IMR-90 (cell line): ENCODE measurements around the gene SLC4A8. TPM values are rescaled to one million over a fixed set of nuclear protein-coding genes. Genes with fewer than 3 reads are reported as not detected.

Source experiments
- ATAC-seq: fragments of 200-7000 bp; cut with Tn5 transposase; 2 replicates; pipeline ENCODE4 v1.9.1; 2020; ENCODE audit warnings: low read depth, mild to moderate bottlenecking, moderate library complexity
- BruUV-seq: library from RNA; stranded (reverse); fragments of 400-500 nt; replicated peaks from 2 replicates; lab custom pipeline; 2021; lab: Mats Ljungman, UMichigan
- CTCF ChIA-PET: fragments of 300-600 bp; formaldehyde crosslinking; extraction: SDS; loops from one replicate; lab custom pipeline; 2021; ENCODE audit warnings: antibody characterized with exemption; lab: Yijun Ruan, JAX
- POLR2A ChIA-PET: fragments of 300-600 bp; sonication (Branson Sonifier 250); formaldehyde crosslinking; loops from one replicate; lab custom pipeline; 2022; ENCODE audit warnings: antibody characterized with exemption; ENCODE audit not compliant: unreplicated experiment; lab: Charles Lee
- DNase-seq: peaks from one replicate; pipeline ENCODE4 v3.0.0; 2013
- H2AFZ ChIP-seq: replicated peaks from 2 replicates; pipeline ENCODE3; 2013; ENCODE audit warnings: low read length, mild to moderate bottlenecking; ENCODE audit not compliant: poor library complexity
- H2AK5ac ChIP-seq: 2 replicates; pipeline ENCODE4 v1.6.1; 2013; ENCODE audit warnings: low read depth, low read length, inconsistent platforms
- H2AK9ac ChIP-seq: replicated peaks from 2 replicates; pipeline ENCODE3; 2013; ENCODE audit warnings: mild to moderate bottlenecking, low read depth, low read length, moderate library complexity; ENCODE audit not compliant: poor library complexity
- H2BK120ac ChIP-seq: 2 replicates; pipeline ENCODE4 v1.6.1; 2013; ENCODE audit warnings: low read depth, low read length, inconsistent platforms
- H2BK15ac ChIP-seq: 3 replicates; pipeline ENCODE4 v1.6.1; 2013; ENCODE audit warnings: low read depth, low read length, inconsistent platforms
- H2BK20ac ChIP-seq: 2 replicates; pipeline ENCODE4 v1.6.1; 2013; ENCODE audit warnings: low read depth, mild to moderate bottlenecking, inconsistent platforms, low read length, moderate library complexity
- H2BK5ac ChIP-seq: 2 replicates; pipeline ENCODE4 v1.6.1; 2013; ENCODE audit warnings: mild to moderate bottlenecking, low read depth, low read length, inconsistent platforms; ENCODE audit not compliant: poor library complexity, severe bottlenecking
- H3K14ac ChIP-seq: replicated peaks from 2 replicates; pipeline ENCODE4 v1.6.1; 2013; ENCODE audit warnings: low read depth, low read length, inconsistent platforms
- H3K18ac ChIP-seq: 2 replicates; pipeline ENCODE4 v1.6.1; 2013; ENCODE audit warnings: low read depth, low read length, control low read depth
- H3K23ac ChIP-seq: 2 replicates; pipeline ENCODE4 v1.6.1; 2013; ENCODE audit warnings: low read depth, low read length, inconsistent platforms
- H3K27ac ChIP-seq: 2 replicates; pipeline ENCODE4 v1.5.1; 2013; ENCODE audit warnings: mild to moderate bottlenecking, control low read depth, low read length; ENCODE audit not compliant: insufficient read depth
- H3K27me3 ChIP-seq: 2 replicates; pipeline ENCODE4 v1.6.1; 2013; ENCODE audit warnings: low read length; ENCODE audit not compliant: control insufficient read depth, insufficient read depth
- H3K36me3 ChIP-seq: 2 replicates; pipeline ENCODE4 v1.6.1; 2013; ENCODE audit warnings: low read length, mixed read lengths; ENCODE audit not compliant: control insufficient read depth, insufficient read depth
- H3K4ac ChIP-seq: 2 replicates; pipeline ENCODE4 v1.6.1; 2013; ENCODE audit warnings: low read depth, low read length, inconsistent platforms
- H3K4me1 ChIP-seq: 2 replicates; pipeline ENCODE4 v1.6.1; 2013; ENCODE audit warnings: low read length, mixed read lengths; ENCODE audit not compliant: control insufficient read depth, insufficient read depth
- H3K4me2 ChIP-seq: 2 replicates; pipeline ENCODE4 v1.6.1; 2013; ENCODE audit warnings: low read depth, mild to moderate bottlenecking, control low read depth, low read length, moderate library complexity
- H3K4me3 ChIP-seq: 2 replicates; pipeline ENCODE4 v1.5.1; 2013; ENCODE audit warnings: low read depth, mild to moderate bottlenecking, control low read depth, low read length, moderate library complexity; ENCODE audit not compliant: insufficient read depth
- H3K56ac ChIP-seq: 2 replicates; pipeline ENCODE4 v1.6.1; 2013; ENCODE audit warnings: low read length, inconsistent platforms; ENCODE audit not compliant: insufficient read depth; ENCODE audit errors: extremely low read depth
- H3K79me1 ChIP-seq, 2 experiments: 2 replicates each; pipeline ENCODE4 v1.6.1; 2013; ENCODE audit warnings: low read length in 2 of 2, inconsistent platforms in 1 of 2, low read depth in 1 of 2
- H3K9ac ChIP-seq: 2 replicates; pipeline ENCODE4 v1.6.1; 2013; ENCODE audit warnings: low read depth, low read length, control low read depth
- H3K9me1 ChIP-seq: 2 replicates; pipeline ENCODE4 v1.6.1; 2013; ENCODE audit warnings: low read length, inconsistent platforms; ENCODE audit not compliant: insufficient read depth
- H3K9me3 ChIP-seq: 2 replicates; pipeline ENCODE4 v1.6.1; 2013; ENCODE audit warnings: low read length; ENCODE audit not compliant: control insufficient read depth, insufficient read depth
- H4K20me1 ChIP-seq: 2 replicates; pipeline ENCODE4 v1.6.1; 2013; ENCODE audit warnings: low read length, inconsistent platforms; ENCODE audit not compliant: insufficient read depth
- H4K5ac ChIP-seq: 2 replicates; pipeline ENCODE4 v1.6.1; 2013; ENCODE audit warnings: mild to moderate bottlenecking, low read depth, low read length, control low read depth
- H4K8ac ChIP-seq, 2 experiments: 2 replicates each; pipeline ENCODE4 v1.6.1; 2013; ENCODE audit warnings: low read depth in 2 of 2, low read length in 2 of 2, control low read depth in 1 of 2, inconsistent platforms in 1 of 2
- H4K91ac ChIP-seq: 2 replicates; pipeline ENCODE4 v1.6.1; 2013; ENCODE audit warnings: low read depth, low read length, inconsistent platforms; ENCODE audit not compliant: insufficient read depth
- BHLHE40 ChIP-seq: fragments of 150-350 bp; IDR thresholded peaks from 2 replicates; pipeline ENCODE4 v1.6.1; 2016; ENCODE audit warnings: mild to moderate bottlenecking, low read depth, low read length
- CEBPB ChIP-seq: IDR thresholded peaks from 2 replicates; pipeline ENCODE4 v1.6.1; 2012; ENCODE audit warnings: low read depth, low read length, improper control_type of control experiment
- FOS ChIP-seq: fragments of 150-350 bp; IDR thresholded peaks from 2 replicates; pipeline ENCODE4 v1.6.1; 2016; ENCODE audit warnings: low read depth, low read length
- MAFK ChIP-seq: IDR thresholded peaks from 2 replicates; pipeline ENCODE4 v1.6.1; 2012; ENCODE audit warnings: low read depth, low read length, improper control_type of control experiment
- MXI1 ChIP-seq: IDR thresholded peaks from 2 replicates; pipeline ENCODE4 v1.6.1; 2012; ENCODE audit warnings: low read depth, mild to moderate bottlenecking, low read length, moderate library complexity, borderline replicate concordance
- RAD21 ChIP-seq: IDR thresholded peaks from 2 replicates; pipeline ENCODE4 v1.6.1; 2012; ENCODE audit warnings: low read length, improper control_type of control experiment
- RCOR1 ChIP-seq: IDR thresholded peaks from 2 replicates; pipeline ENCODE4 v1.6.1; 2012; ENCODE audit warnings: mild to moderate bottlenecking, low read length, improper control_type of control experiment; ENCODE audit not compliant: insufficient replicate concordance
- RFX5 ChIP-seq: IDR thresholded peaks from 2 replicates; pipeline ENCODE4 v1.8.0; 2012; ENCODE audit warnings: low read depth, mild to moderate bottlenecking, low read length, moderate library complexity
- SMC3 ChIP-seq: fragments of 150-350 bp; IDR thresholded peaks from 2 replicates; pipeline ENCODE4 v1.6.1; 2016; ENCODE audit warnings: low read depth, mild to moderate bottlenecking, antibody characterized with exemption, low read length, moderate library complexity
- WGBS, 2 experiments: methylation state at CpG; one replicate each; pipeline versions ENCODE4 v1.1.5 to v1.1.7; 2013; ENCODE audit warnings: missing lambda C conversion rate in 2 of 2; ENCODE audit not compliant: insufficient read length in 1 of 2; ENCODE audit errors: extremely low coverage in 2 of 2; 5-methylcytosine and 5-hydroxymethylcytosine counted together
- dilution Hi-C: fragments of 300-500 bp; cut with HindIII; formaldehyde crosslinking; loops from one replicate; pipeline ENCODE4 v1.14.3; 2018; ENCODE audit warnings: low sequenced_read_pairs; ENCODE audit not compliant: unreplicated experiment
- in situ Hi-C: fragments of 300-500 bp; cut with MboI; formaldehyde crosslinking; loops from 3 replicates; pipeline ENCODE4 v1.14.3; 2019; ENCODE audit warnings: low sequenced_read_pairs, inconsistent platforms, mixed read lengths
- intact Hi-C: fragments of 100-400 bp; cut with micrococcal nuclease; formaldehyde crosslinking; loops from 2 replicates; pipeline ENCODE4 v1.10.0; 2022
- polyA plus RNA-seq, 3 experiments: library from polyadenylated mRNA; depleted of rRNA; stranded (reverse); fragments of >200 nt; gene quantifications; 2 replicates each; pipeline ENCODE4 v1.2.3, GENCODE V29; 2012; ENCODE audit warnings: low replicate concordance in 1 of 3
- total RNA-seq: library from RNA; depleted of rRNA; stranded (reverse); fragments of >200 nt; gene quantifications from 2 replicates; pipeline ENCODE4 v1.2.3, GENCODE V29; 2012
- TF ChIP-seq, protein P1 (sequence below): fragments of 150-350 bp; IDR thresholded peaks from 2 replicates; pipeline ENCODE4 v1.6.1; 2016; ENCODE audit warnings: low read depth, mild to moderate bottlenecking, low read length, moderate library complexity, borderline replicate concordance
- TF ChIP-seq, protein P2 (sequence below): fragments of 150-350 bp; IDR thresholded peaks from 2 replicates; pipeline ENCODE4 v1.6.1; 2017; ENCODE audit warnings: mild to moderate bottlenecking, antibody characterized with exemption, low read length, low read depth

SLC4A8 gene
- total and polyA plus RNA-seq, 2 of the 4 experiments (the other 2 are of a cell fraction), result 3.1 to 5.2 TPM

- Histone ChIP-seq H4K91ac (peak overlapping the region; percentile 71), H2BK20ac (peak overlapping the region; percentile 83; the same call in 1 of the 2 replicates), H2BK120ac (peak overlapping the region; percentile 88), H2BK15ac (peak overlapping the region; percentile 99; the same call in 2 of the 3 replicates), H3K9me3 (no peaks in the 10 kb centered on the region), H3K18ac (peak overlapping the region; percentile 63), H2BK5ac (peak overlapping the region; percentile 80), H3K27me3 (no peaks in the 10 kb centered on the region), H3K79me1 (peaks cover 0 to 18% of the 10 kb centered on the region in 2 experiments; a peak in 2 of 4 replicates), H3K9ac (no peak overlapping the region), H3K36me3 (no peaks in the 10 kb centered on the region), H3K4me2 (no peak overlapping the region), H3K23ac (peak overlapping the region; percentile 57), H3K4me1 (peaks cover 12% of the 10 kb centered on the region), H4K8ac (peak overlapping the region; percentile 69 to 84), H3K4me3 (no peak overlapping the region), H4K5ac (peak overlapping the region; percentile 95), H3K4ac (peak overlapping the region; percentile 81), H4K20me1 (no peaks in the 10 kb centered on the region), H3K14ac (peak overlapping the region; percentile 85), H3K9me1 (peaks cover 11% of the 10 kb centered on the region), H2AFZ (peak overlapping the region; percentile 81), H2AK5ac (peak overlapping the region; percentile 69), H3K56ac (no peak overlapping the region), H3K27ac (peak overlapping the region; percentile 57; the same call in 1 of the 2 replicates), H2AK9ac (no peak overlapping the region)
- CTCF ChIA-PET, result no interaction called here
- intact Hi-C loops (no loop called here), dilution Hi-C loops (no loop called here), in situ Hi-C loops (no loop called here)
- no TSS peak for BruUV-seq
- ATAC-seq, result no peak
- POLR2A ChIA-PET, result no interaction called here
- no peak for TF ChIP-seq RCOR1
- TF ChIP-seq MXI1, result no peak
- no peak for TF ChIP-seq BHLHE40
- TF ChIP-seq RAD21, result no peak
- no peak for TF ChIP-seq MAFK
- TF ChIP-seq, protein P1, sequence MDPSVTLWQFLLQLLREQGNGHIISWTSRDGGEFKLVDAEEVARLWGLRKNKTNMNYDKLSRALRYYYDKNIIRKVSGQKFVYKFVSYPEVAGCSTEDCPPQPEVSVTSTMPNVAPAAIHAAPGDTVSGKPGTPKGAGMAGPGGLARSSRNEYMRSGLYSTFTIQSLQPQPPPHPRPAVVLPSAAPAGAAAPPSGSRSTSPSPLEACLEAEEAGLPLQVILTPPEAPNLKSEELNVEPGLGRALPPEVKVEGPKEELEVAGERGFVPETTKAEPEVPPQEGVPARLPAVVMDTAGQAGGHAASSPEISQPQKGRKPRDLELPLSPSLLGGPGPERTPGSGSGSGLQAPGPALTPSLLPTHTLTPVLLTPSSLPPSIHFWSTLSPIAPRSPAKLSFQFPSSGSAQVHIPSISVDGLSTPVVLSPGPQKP, result no peak
- no peak for TF ChIP-seq CEBPB
- TF ChIP-seq RFX5, result no peak
- no peak for TF ChIP-seq SMC3
- TF ChIP-seq, protein P2, sequence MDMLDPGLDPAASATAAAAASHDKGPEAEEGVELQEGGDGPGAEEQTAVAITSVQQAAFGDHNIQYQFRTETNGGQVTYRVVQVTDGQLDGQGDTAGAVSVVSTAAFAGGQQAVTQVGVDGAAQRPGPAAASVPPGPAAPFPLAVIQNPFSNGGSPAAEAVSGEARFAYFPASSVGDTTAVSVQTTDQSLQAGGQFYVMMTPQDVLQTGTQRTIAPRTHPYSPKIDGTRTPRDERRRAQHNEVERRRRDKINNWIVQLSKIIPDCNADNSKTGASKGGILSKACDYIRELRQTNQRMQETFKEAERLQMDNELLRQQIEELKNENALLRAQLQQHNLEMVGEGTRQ, result no peak
- TF ChIP-seq FOS, result no peak
- no peak for DNase-seq
- WGBS, 2 experiments, result no CpG with 5 or more reads among the region's 8 CpGs
Observed at GRCh38 chr12:51395283-51396230, 29.1 kb upstream of the SLC4A8 start.
